ENCODE measurements around the gene TMEM63A.

- no peak for TF ChIP-seq CTCF (IDR thresholded peaks at IDR 0.05)
- TF ChIP-seq POLR2A (IDR thresholded peaks at IDR 0.05) = no peak
These were observed 37.7 kb upstream of the TMEM63A start for GRCh38 chr1:225919906-225920305.
